ENCODE measurements around the gene CFAP53. TPM values are rescaled to one million over a fixed set of nuclear protein-coding genes. Genes with fewer than 3 reads are reported as not detected.

CFAP53 gene
- total and polyA plus RNA-seq, 7 experiments from 2014 or later: 0.09 to 1.8 (median 0.45) TPM; not detected in 1

DNA sequence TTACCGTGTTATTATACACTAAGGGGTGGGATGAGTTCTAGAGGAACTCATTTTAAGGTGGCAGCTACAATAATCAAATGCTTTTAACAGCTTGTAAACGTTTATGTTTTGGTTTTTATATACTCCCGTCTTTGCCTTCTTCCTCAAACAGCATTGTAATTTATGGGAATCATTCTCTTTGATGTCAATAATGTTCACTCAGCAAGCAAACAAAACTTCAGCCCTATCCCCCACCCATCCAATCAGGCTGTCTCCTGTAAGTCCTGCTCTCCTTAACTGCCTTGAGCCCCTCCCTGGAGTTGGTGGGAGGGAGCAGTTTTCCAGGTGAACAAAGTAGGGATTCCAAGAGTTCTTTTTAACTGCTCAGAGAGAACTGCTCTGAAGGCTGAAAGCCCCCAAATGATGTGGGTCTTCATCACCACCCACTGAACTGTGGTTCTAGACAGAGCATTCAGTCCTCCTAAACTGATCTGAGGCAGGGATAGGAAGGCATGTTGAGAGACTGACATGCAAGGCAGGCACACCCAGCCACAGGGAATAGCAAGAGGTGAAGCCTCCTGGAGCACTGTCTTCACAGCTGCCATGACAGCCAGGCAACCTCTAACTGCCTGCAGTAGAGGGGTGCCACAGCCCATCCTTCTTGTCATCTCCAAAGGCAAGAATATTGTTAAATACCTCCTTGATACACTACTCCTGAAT, 88.9 kb downstream of the CFAP53 start:
- H3K9me3 Mint-ChIP-seq: peaks cover 0 to 5% (median 0%) of the 10 kb centered on the region in 11 donors
- POLR2A ChIA-PET: no interaction called here
- Histone ChIP-seq H3K36me3 (ENCODE audit: control insufficient read depth in 2 of 3, insufficient read depth in 3 of 3, low read length in 3 of 3) (no peaks in the 10 kb centered on the region), H3K27ac (ENCODE audit: low read depth, low read length) (no peak overlapping the region), H3K27me3 (ENCODE audit: control insufficient read depth in 2 of 2, insufficient read depth in 2 of 2, low read length in 2 of 2) (peaks cover 0 to 3% of the 10 kb centered on the region in 2 donors), H3K4me3 (ENCODE audit: low read length) (no peak overlapping the region), H3K9me3 (ENCODE audit: control insufficient read depth in 2 of 3, low read length in 3 of 3) (no peaks in the 10 kb centered on the region), H3K4me1 (ENCODE audit: control insufficient read depth in 2 of 2, insufficient read depth in 2 of 2, low read length in 2 of 2) (no peaks in the 10 kb centered on the region)
- ATAC-seq (no peak), DNase-seq (no peak)
- peaks cover 0 to 1% (median 0%) of the 10 kb centered on the region in 7 donors for H3K4me1 Mint-ChIP-seq
- H3K27me3 Mint-ChIP-seq: peaks cover 19 to 35% (median 28%) of the 10 kb centered on the region in 5 donors
- no peak overlapping the region for H3K27ac Mint-ChIP-seq
- no peak overlapping the region for H3K4me3 Mint-ChIP-seq
- CTCF ChIA-PET: no interaction called here
- intact Hi-C loops (cut with micrococcal nuclease): no loop called here
- peaks cover 0 to 3% (median 0%) of the 10 kb centered on the region in 5 donors for H3K36me3 Mint-ChIP-seq

Other genes with a start within 250 kb of the CFAP53 start
- not detected for gene MYO5B, start 71.3 kb downstream of the CFAP53 start, total RNA-seq
- under 1 TPM; 0.02 to 0.04 TPM for gene MYO5B, start 71.3 kb downstream of the CFAP53 start, polyA plus RNA-seq
- gene MBD1, start 15.0 kb upstream of the CFAP53 start, total RNA-seq: 100 to 1,000 TPM in 4 of 5 experiments, 10 to 100 TPM in 1; 97.5 to 158 (median 118) TPM
- gene MBD1, start 15.0 kb upstream of the CFAP53 start, polyA plus RNA-seq: 10 to 100 TPM; 26.1 to 46.1 TPM
- gene CXXC1, start 21.2 kb upstream of the CFAP53 start, total RNA-seq: 100 to 1,000 TPM; 141 to 197 (median 155) TPM
- 100 to 1,000 TPM in 1 of 2 donors, 10 to 100 TPM in 1; 78.3 to 111 TPM for gene CXXC1, start 21.2 kb upstream of the CFAP53 start, polyA plus RNA-seq
- 10 to 100 TPM in 1 of 5 experiments, under 1 TPM in 4; 0.27 to 24.8 (median 0.43) TPM for gene SKA1, start 108.6 kb upstream of the CFAP53 start, total RNA-seq
- gene SKA1, start 108.6 kb upstream of the CFAP53 start, polyA plus RNA-seq: under 1 TPM in 1 of 2 donors, not detected in 1; 0.16 TPM

All from naive thymus-derived CD4-positive, alpha-beta T cell (primary cell).